GM19467 (cell line): ENCODE measurements around the gene PPEF1.

Experiments used
- ATAC-seq: cut with Tn5 transposase; IDR thresholded peaks from one replicate; pipeline ENCODE4 v1.9.1; 2021; ENCODE audit warnings: mild to moderate bottlenecking, moderate library complexity; ENCODE audit not compliant: unreplicated experiment

Gene PPEF1

DNA sequence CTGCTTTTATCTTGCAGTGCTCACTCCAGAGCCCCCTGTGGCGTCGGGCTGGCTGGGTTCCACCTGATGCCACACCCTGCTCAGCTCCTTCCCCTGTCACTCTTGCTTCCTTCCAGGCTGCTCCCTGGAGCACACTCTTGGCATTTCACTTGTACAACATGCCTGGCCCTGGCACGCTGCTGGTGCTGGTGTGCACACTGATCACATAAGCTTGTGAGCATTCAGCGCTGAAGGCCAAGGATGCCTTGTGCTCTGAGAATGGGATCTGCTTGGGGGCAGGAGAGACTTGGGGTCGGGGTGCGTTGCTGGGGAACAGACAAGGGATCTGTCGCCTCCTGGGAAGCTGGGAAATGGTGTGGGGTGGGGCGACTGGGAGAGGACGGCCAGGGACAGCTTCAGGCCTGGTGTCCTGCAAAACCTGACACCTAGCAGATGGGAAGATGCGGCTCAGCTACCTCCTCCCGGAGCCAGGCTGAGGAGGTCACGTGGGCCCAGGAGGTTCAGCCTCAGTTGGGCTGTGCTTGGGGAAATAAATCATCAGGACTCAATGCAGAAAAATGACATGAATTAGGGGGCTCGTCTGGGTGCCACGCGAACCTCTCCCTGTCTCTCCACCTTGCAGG lies 167.9 kb downstream of the PPEF1 start:
- ATAC-seq: no peak

DNA sequence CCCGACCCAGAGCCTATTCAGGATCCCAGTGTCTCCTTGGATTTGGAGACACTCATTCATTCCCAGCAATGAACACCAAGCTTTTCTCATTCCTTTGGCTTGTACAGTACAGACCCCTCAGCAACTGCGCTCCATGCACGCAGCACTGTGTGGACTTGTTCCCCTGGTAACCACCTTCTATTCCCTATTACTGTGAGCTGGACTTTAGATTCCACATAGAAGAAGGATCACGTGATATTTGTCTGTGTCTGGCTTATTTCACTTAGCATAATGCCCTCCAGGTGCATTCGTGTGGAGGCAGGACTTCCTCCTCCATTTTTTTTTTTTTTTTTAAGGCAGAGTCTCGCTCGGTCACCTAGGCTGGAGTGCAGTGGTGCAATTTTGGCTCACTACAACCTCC lies 170.0 kb downstream of the PPEF1 start:
- no peak for ATAC-seq
